ENCODE measurements around the gene NYAP1. TPM values are rescaled to one million over a fixed set of nuclear protein-coding genes. Genes with fewer than 3 reads are reported as not detected.

Gene NYAP1
- total RNA-seq, 2 donors from 2014 or later = 0.92 to 0.95 TPM

- no peaks in the 10 kb centered on the region for H3K27me3 ChIP-seq (replicated peaks; ENCODE audit: insufficient read depth)
- no peak for ATAC-seq (ENCODE audit: insufficient number of reproducible peaks, low FRiP score, low read depth)
- no peak overlapping the region for H3K4me3 ChIP-seq
- no peaks in the 10 kb centered on the region for H3K36me3 ChIP-seq
- H3K9me3 ChIP-seq = no peaks in the 10 kb centered on the region
- no peaks in the 10 kb centered on the region for H3K4me1 ChIP-seq (ENCODE audit: control insufficient read depth in 1 of 2, low read depth in 2 of 2)
- H3K27ac ChIP-seq = no peak overlapping the region
- no peak for TF ChIP-seq CTCF (IDR thresholded peaks at IDR 0.05)
- DNase-seq (ENCODE audit: low spot score) = no peak
Measured at GRCh38 chr7:100510437-100511239, 26.9 kb downstream of the NYAP1 start.

- ATAC-seq (ENCODE audit: insufficient number of reproducible peaks, low FRiP score, low read depth) = no peak
- DNase-seq (ENCODE audit: low spot score) = no peak
- no peaks in the 10 kb centered on the region for H3K27me3 ChIP-seq (replicated peaks; ENCODE audit: insufficient read depth)
- no peaks in the 10 kb centered on the region for H3K9me3 ChIP-seq
- no peak for TF ChIP-seq CTCF (IDR thresholded peaks at IDR 0.05)
- H3K4me1 ChIP-seq (ENCODE audit: control insufficient read depth in 1 of 2, low read depth in 2 of 2) = no peaks in the 10 kb centered on the region
- no peak overlapping the region for H3K4me3 ChIP-seq
- no peak overlapping the region for H3K27ac ChIP-seq
- H3K36me3 ChIP-seq = no peaks in the 10 kb centered on the region
Measured at GRCh38 chr7:100513212-100513810, 29.6 kb downstream of the NYAP1 start.

- no peak for TF ChIP-seq CTCF (IDR thresholded peaks at IDR 0.05)
- Histone ChIP-seq H3K4me3 (no peak overlapping the region), H3K4me1 (ENCODE audit: control insufficient read depth in 1 of 2, low read depth in 2 of 2) (no peaks in the 10 kb centered on the region), H3K27me3 (replicated peaks; ENCODE audit: insufficient read depth) (no peaks in the 10 kb centered on the region), H3K27ac (no peak overlapping the region), H3K9me3 (no peaks in the 10 kb centered on the region), H3K36me3 (no peaks in the 10 kb centered on the region)
- no peak for ATAC-seq (ENCODE audit: insufficient number of reproducible peaks, low FRiP score, low read depth)
- no peak for DNase-seq (ENCODE audit: low spot score)
Measured at GRCh38 chr7:100515072-100515532, 31.4 kb downstream of the NYAP1 start.

GRCh38 chr7:100516135-100516812, 32.5 kb downstream of the NYAP1 start:
- no peak for ATAC-seq (ENCODE audit: insufficient number of reproducible peaks, low FRiP score, low read depth)

More at GRCh38 chr7:100516135-100516812, 32.5 kb downstream of the NYAP1 start:
- H3K9me3 ChIP-seq = no peaks in the 10 kb centered on the region
- no peak overlapping the region for H3K4me3 ChIP-seq
- no peaks in the 10 kb centered on the region for H3K4me1 ChIP-seq (ENCODE audit: control insufficient read depth in 1 of 2, low read depth in 2 of 2)
- no peaks in the 10 kb centered on the region for H3K36me3 ChIP-seq
- no peak for TF ChIP-seq CTCF (IDR thresholded peaks at IDR 0.05)
- no peak overlapping the region for H3K27ac ChIP-seq
- H3K27me3 ChIP-seq (replicated peaks; ENCODE audit: insufficient read depth) = no peaks in the 10 kb centered on the region
- DNase-seq (ENCODE audit: low spot score) = no peak
